ENCODE results near the gene SULF2. TPM values are rescaled to one million over a fixed set of nuclear protein-coding genes. Genes with fewer than 3 reads are reported as not detected.

The SULF2 gene
- total and polyA plus RNA-seq, 8 donors = 11.3 to 42.0 (median 15.8) TPM

GRCh38 chr20:47664068-47664437, 121.2 kb downstream of the SULF2 start:
- H3K27ac ChIP-seq = no peak overlapping the region
- ATAC-seq = peak; percentile 8
- DNase-seq = no peak
- peaks cover 0 to 27% of the 10 kb centered on the region in 2 donors for H3K36me3 ChIP-seq
- TF ChIP-seq CTCF (IDR thresholded peaks at IDR 0.05) = no peak
- no peaks in the 10 kb centered on the region for H3K9me3 ChIP-seq
- no peaks in the 10 kb centered on the region for H3K27me3 ChIP-seq
- H3K4me3 ChIP-seq = no peak overlapping the region
- H3K4me1 ChIP-seq = peaks cover 0 to 9% of the 10 kb centered on the region in 2 donors
- intact Hi-C loops (cut with DNase I) = loop anchor here in 1 of 2 donors (5.0 kb wide), 1 partner anchor 958 kb away; no protein-coding TSS in a partner anchor

- H3K27me3 ChIP-seq = no peaks in the 10 kb centered on the region
- TF ChIP-seq CTCF (IDR thresholded peaks at IDR 0.05) = peak; percentile 97 to 98
Measured at GRCh38 chr20:47663354-47664067, 121.8 kb downstream of the SULF2 start.

GRCh38 chr20:47662483-47663353, 122.6 kb downstream of the SULF2 start:
- intact Hi-C loops (cut with DNase I) = loop anchor here in 1 of 2 donors (5.0 kb wide), 1 partner anchor 960 kb away; no protein-coding TSS in a partner anchor
- ATAC-seq = no peak

More at GRCh38 chr20:47663354-47664067, 121.8 kb downstream of the SULF2 start:
- ATAC-seq (peak; percentile 95), DNase-seq (peak; percentile 59 to 93 (median 80))
- Histone ChIP-seq H3K9me3 (no peaks in the 10 kb centered on the region), H3K4me1 (peaks cover 0 to 9% of the 10 kb centered on the region in 2 donors), H3K4me3 (no peak overlapping the region), H3K36me3 (peaks cover 0 to 33% of the 10 kb centered on the region in 2 donors), H3K27ac (no peak overlapping the region)
- intact Hi-C loops (cut with DNase I) = loop anchor here in 1 of 2 donors (5.0 kb wide), 1 partner anchor 959 kb away; no protein-coding TSS in a partner anchor

GRCh38 chr20:47661714-47662113, 123.6 kb downstream of the SULF2 start:
- intact Hi-C loops (cut with DNase I) = loop anchor here in 1 of 2 donors (5.0 kb wide), 1 partner anchor 961 kb away; no protein-coding TSS in a partner anchor
- no peaks in the 10 kb centered on the region for H3K9me3 ChIP-seq
- H3K27me3 ChIP-seq = no peaks in the 10 kb centered on the region
- H3K27ac ChIP-seq = no peak overlapping the region
- TF ChIP-seq CTCF (IDR thresholded peaks at IDR 0.05) = no peak
- peaks cover 0 to 9% of the 10 kb centered on the region in 2 donors for H3K4me1 ChIP-seq
- no peak for ATAC-seq
- no peak for DNase-seq
- peaks cover 0 to 47% of the 10 kb centered on the region in 2 donors for H3K36me3 ChIP-seq
- H3K4me3 ChIP-seq = no peak overlapping the region

More at GRCh38 chr20:47662483-47663353, 122.6 kb downstream of the SULF2 start:
- Histone ChIP-seq H3K4me3 (no peak overlapping the region), H3K4me1 (peaks cover 0 to 9% of the 10 kb centered on the region in 2 donors), H3K9me3 (no peaks in the 10 kb centered on the region), H3K36me3 (peaks cover 0 to 40% of the 10 kb centered on the region in 2 donors), H3K27me3 (no peaks in the 10 kb centered on the region), H3K27ac (no peak overlapping the region)
- peak in 1 of 4 donors; percentile 24 for DNase-seq
- TF ChIP-seq CTCF (IDR thresholded peaks at IDR 0.05) = no peak

All from left lung (tissue), 10 donors.